HUES64 (cell line): ENCODE measurements around the gene PER2.
"Not testable (repeated sequence)": the region's sequence is repeated elsewhere in the genome, so short reads cannot be mapped to it uniquely, and the experiment has no call there.

Source experiments
- H3K27ac ChIP-seq: 2 replicates; pipeline ENCODE4 v1.7.0; 2013; ENCODE audit warnings: low read depth, low read length, inconsistent platforms
- H3K27me3 ChIP-seq: 2 replicates; pipeline ENCODE4 v1.6.1; 2013; ENCODE audit warnings: mild to moderate bottlenecking, low read length; ENCODE audit not compliant: insufficient read depth
- H3K36me3 ChIP-seq: 2 replicates; pipeline ENCODE4 v1.6.1; 2013; ENCODE audit warnings: mild to moderate bottlenecking, low read length; ENCODE audit not compliant: insufficient read depth
- H3K4me1 ChIP-seq: 2 replicates; pipeline ENCODE4 v1.6.1; 2013; ENCODE audit warnings: mild to moderate bottlenecking, low read length, moderate library complexity; ENCODE audit not compliant: insufficient read depth
- H3K4me3 ChIP-seq: 2 replicates; pipeline ENCODE4 v1.5.1; 2013; ENCODE audit warnings: mild to moderate bottlenecking, low read length, moderate library complexity
- H3K9ac ChIP-seq: 2 replicates; pipeline ENCODE4 v1.6.1; 2013; ENCODE audit warnings: mild to moderate bottlenecking, low read depth, low read length
- H3K9me3 ChIP-seq: 2 replicates; pipeline ENCODE4 v1.6.1; 2013; ENCODE audit warnings: low read depth, low read length; ENCODE audit not compliant: insufficient read depth
- WGBS: fragments of 150-250, 120-280 bp; methylation state at CpG from one replicate; pipeline ENCODE4 v1.1.7; 2013; ENCODE audit warnings: missing lambda C conversion rate; 5-methylcytosine and 5-hydroxymethylcytosine counted together

Gene PER2

DNA sequence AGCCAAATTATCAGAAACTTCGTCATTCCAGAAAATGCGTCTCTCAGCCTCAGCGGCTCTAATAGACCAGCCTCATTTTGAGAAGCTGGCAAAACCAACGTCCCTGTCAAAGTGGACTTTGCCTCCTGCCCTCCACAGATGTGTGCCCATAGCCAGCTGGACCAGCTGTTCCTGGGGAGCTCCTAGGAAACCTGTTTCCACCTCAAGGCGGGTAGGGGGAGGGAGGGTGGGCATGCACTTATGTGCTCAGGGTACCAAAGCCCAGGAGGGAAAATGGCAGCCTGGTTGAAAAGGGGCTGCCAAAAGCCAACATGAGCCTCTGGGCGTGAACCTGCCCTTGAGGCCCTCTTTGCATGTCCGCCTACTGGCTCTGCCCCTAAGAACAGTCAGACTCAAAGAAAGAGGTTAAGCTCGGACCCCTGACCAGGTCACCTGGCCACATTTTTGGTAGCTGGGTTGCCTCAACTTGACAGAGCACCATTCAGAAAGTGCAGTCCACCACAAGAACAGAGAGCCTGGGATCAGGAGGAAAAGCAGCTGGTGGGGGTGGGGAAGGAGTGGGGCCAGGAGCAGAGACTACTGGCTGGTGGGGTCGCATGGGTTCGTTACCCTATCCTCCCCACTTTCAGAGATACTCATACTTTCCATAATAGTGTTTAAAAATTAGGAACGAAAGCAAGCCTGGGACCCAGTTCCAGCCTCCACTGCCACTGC lies 3.5 kb downstream of the PER2 start:
- no peaks in the 10 kb centered on the region for H3K36me3 ChIP-seq
- WGBS = 89% methylated on average over 11 of the region's 11 CpGs
- no peak overlapping the region for H3K4me3 ChIP-seq
- H3K27ac ChIP-seq = peak overlapping the region; percentile 83; the same call in 1 of the 2 replicates
- H3K9me3 ChIP-seq = no peaks in the 10 kb centered on the region
- peak overlapping the region; percentile 43; the same call in 1 of the 2 replicates for H3K9ac ChIP-seq
- peaks cover 28% of the 10 kb centered on the region for H3K4me1 ChIP-seq
- H3K27me3 ChIP-seq = peaks cover 6% of the 10 kb centered on the region; the same call in 1 of the 2 replicates

DNA sequence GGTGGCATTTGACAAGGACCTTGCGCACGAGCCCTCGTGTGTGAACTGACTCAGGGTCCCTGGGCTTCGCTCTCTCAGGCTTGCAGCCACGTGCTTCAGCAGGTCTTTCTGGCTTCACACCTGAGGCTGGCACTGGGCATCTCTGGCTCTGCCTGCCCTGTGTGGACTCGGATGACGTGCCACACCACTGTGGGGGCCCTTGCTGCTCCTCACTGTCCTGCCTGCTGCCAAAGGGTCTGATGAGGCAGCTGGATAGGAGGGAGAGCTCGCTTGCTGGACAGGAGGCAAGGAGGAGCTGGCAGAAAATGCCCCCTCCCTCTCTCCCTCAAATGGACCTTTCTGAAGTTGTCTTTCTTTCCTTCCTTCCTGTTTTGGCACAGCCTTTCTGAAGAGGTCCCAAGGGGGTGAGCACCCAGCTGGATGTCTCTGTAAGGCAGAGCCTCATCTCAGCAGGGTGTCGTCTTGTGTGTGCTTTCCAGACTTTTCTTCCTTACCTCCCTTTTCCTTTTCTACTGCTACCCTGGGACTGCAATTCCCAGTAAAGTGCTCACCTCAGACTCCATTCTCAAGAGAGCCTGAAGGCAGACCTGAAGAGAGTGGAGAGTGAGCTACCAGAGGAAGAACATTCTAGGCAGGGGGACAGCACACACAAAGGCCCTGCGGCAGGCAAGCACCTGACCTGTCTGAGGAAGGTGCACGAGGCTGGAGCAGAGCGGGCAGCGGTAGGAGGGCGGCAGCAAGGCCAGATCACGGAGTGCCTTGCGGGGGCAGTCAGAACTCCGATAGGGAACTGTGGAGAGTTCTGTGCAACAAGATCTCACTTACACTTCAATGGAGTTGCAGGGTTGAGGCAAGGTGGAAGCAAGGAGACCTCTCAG lies 5.3 kb downstream of the PER2 start:
- WGBS = 94% methylated on average over 17 of the region's 17 CpGs
- Histone ChIP-seq H3K9ac (no peak overlapping the region), H3K4me3 (no peak overlapping the region), H3K27ac (no peak overlapping the region), H3K27me3 (0 out of 2 replicates have a peak, but pooled peaks cover 3% of the 10 kb centered on the region), H3K9me3 (no peaks in the 10 kb centered on the region), H3K36me3 (no peaks in the 10 kb centered on the region), H3K4me1 (peaks cover 23% of the 10 kb centered on the region)

DNA sequence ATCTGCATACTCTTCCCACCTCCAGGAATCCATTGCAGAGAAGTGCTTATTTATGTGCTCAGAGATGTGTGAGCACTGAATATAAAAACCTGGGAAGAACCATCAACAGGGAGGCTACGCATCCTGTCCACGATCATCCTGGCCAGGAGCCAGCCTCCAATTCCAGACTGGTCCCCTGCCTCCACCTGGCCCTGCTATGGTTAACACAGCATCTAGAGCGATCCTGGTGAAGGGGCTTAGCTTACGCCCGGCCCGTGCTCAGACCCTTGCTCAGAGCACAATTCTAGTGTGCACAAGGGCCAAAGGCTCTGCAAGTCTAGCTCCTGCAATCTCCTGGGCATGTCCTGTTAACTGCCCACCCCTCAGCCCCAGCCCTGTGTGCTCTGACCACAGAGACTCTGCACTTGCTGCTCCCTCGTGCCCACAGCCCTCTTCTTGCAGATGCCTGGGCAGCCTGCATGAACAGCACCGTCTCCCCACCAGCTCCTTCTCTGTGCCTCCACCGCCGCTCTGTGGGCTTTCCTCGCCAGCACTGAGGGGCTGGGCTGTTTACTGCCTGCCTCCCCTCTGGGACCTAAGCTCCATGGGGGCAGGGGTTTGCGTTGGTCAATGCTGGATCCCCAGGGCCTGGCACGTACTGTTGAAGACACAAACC lies 6.5 kb downstream of the PER2 start:
- H3K4me3 ChIP-seq = no peak overlapping the region
- H3K4me1 ChIP-seq = peaks cover 17% of the 10 kb centered on the region
- 93% methylated on average over 13 of the region's 13 CpGs for WGBS
- H3K27ac ChIP-seq = no peak overlapping the region
- H3K9ac ChIP-seq = no peak overlapping the region
- no peaks in the 10 kb centered on the region for H3K9me3 ChIP-seq
- H3K36me3 ChIP-seq = peaks cover 2% of the 10 kb centered on the region
- no peaks in the 10 kb centered on the region for H3K27me3 ChIP-seq

DNA sequence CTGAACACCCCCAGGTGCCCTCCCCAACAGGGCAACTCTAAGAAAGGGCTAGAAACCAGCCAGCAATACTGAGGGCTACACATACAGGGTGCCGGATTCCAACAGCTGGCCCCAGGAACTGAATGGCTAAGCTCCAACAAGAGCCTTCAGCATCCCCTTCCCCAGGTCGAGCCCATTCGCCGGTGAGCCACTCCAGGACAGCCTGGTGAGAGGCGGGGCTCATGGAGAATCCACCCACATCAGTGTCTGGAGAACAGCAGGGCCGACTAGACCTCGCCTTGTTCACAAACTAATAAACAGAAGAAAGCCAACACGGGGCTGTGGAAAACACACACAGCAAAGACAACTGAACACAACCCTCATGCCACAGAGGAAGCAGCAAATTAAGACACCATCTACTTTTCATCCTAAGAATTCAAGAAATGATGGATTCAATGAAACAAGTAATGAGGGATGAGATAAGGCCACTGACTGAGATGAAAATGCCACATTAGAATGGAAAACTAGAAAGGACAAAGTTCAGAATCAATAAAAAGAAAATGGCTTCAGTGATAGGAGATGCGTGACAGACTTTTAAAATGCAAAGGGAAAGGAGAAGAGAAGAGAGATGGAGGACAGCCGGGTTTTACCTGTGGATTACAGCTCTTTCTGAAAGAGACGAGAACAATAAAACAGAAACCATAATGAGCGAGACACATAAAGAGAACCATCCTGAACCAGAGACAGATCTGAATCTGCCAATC lies 8.2 kb downstream of the PER2 start:
- Histone ChIP-seq H3K9ac (no peak overlapping the region), H3K27me3 (no peaks in the 10 kb centered on the region), H3K4me1 (peaks cover 2% of the 10 kb centered on the region; the same call in 1 of the 2 replicates), H3K9me3 (no peaks in the 10 kb centered on the region), H3K36me3 (peaks cover 14% of the 10 kb centered on the region), H3K4me3 (no peak overlapping the region), H3K27ac (no peak overlapping the region)
- WGBS = 86% methylated on average over 12 of the region's 12 CpGs

DNA sequence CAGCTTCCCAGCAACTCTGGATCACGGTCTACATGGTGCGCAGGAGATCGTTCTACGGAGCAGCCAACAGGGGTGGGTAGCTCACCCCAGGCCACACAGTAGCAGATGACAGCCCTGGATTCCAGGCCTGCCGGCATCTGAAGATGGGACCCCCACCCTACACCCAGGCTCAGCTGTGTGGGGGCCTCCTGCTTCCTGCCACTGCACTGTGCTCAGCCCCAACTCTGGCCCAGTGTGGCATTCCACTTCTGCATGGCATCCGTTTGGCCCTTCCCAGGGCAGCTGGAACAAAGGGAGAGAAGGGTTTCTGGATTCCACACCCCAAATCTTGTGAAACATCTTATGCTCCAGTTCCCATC lies 9.1 kb downstream of the PER2 start:
- Histone ChIP-seq H3K4me3 (no peak overlapping the region), H3K9me3 (no peaks in the 10 kb centered on the region), H3K27ac (no peak overlapping the region), H3K4me1 (no peaks in the 10 kb centered on the region), H3K36me3 (peaks cover 20% of the 10 kb centered on the region), H3K27me3 (no peaks in the 10 kb centered on the region), H3K9ac (no peak overlapping the region)
- WGBS = 90% methylated on average over 6 of the region's 6 CpGs

DNA sequence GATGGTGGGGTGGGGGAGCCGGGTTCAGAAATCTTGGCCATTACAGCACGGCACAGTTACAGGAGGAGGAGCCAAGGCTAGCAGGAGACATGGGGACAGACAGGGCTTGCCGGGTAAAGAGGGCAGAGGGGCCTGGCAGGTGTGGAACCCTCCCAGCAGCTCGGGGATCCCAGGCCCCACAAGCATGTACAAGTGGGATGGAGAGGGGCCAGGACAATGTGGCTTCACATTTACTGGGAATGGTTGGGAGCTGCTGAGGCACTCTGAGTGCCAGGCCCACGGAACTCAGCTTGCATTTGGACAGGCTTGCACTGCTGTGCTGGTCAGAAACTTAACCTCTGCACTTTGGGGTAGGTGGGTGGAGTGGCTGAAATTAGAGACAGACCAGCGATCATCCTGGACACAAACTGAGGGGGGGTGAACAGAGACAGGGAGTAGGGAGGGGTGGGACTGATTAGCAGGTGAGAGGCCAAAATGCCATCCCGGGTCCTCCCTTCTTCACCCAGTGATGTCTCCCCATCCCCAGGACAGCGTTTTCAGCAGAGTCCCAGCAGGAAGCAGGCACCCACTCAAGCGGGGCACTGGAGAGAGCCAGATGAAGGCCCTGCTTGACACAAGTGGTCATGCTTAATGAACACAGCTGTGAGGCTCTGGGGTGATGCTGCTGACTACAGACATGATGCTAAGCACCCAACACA lies 9.6 kb downstream of the PER2 start:
- WGBS = 91% methylated on average over 9 of the region's 9 CpGs
- no peaks in the 10 kb centered on the region for H3K9me3 ChIP-seq
- H3K4me1 ChIP-seq = no peaks in the 10 kb centered on the region
- no peaks in the 10 kb centered on the region for H3K27me3 ChIP-seq
- no peak overlapping the region for H3K27ac ChIP-seq
- no peak overlapping the region for H3K4me3 ChIP-seq
- H3K9ac ChIP-seq = no peak overlapping the region
- peaks cover 23% of the 10 kb centered on the region for H3K36me3 ChIP-seq

DNA sequence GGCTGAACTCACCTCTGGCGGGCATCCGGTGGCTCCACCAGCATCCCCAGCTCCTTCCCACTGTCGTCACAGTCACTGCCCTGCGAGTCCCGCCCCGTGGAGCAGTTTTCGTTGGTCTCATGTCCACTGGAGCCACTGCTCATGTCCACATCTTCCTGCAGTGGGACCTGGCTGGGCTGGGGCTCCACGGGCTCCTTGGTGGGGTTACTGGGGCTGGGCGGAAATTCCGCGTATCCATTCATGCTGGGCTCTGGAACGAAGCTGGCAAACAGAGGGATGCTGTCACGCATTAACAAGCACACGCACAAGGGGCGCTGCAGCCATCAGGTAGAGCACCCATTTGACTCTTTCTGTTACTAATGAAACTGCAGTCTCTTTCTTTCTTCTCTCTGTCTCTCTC lies 10.7 kb downstream of the PER2 start:
- Histone ChIP-seq H3K4me1 (no peaks in the 10 kb centered on the region), H3K27me3 (no peaks in the 10 kb centered on the region), H3K36me3 (peaks cover 27% of the 10 kb centered on the region), H3K27ac (no peak overlapping the region), H3K4me3 (no peak overlapping the region), H3K9ac (no peak overlapping the region), H3K9me3 (no peaks in the 10 kb centered on the region)
- WGBS = 79% methylated on average over 15 of the region's 15 CpGs

DNA sequence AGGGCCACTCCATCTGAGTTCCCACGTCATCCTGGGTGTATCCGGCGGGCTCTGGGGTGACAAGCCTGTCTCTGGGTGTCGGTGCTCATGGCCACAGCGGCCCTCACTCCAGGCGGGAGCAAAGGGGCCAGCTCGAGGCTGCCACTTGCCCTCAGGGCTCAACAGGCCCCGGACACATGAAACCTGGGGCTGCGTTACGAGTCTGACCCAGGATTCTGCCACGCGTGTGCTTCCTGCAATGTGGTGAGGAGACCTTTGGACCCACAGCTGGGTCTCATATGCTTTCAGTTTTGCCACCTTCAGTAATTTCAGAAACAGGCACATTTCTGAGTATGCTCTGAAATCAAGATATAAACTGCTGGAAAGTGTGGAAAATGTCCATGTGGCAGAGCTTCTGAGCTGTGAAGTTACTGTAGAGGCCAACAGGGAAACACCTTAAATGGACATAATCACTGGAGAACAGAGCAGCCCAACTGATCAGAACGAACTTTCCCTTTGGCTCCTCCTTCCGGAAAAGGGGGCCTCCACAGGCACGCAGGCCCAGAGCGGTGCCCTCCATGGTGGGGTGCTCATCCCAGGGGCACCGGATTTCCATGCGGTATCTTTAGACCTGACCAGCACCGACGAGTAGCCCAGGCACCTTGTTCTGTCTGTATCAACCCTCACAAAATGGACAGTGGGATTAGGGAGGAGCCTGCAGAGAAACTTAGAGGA lies 14.1 kb downstream of the PER2 start:
- Histone ChIP-seq H3K27me3 (no peaks in the 10 kb centered on the region), H3K27ac (no peak overlapping the region), H3K9me3 (no peaks in the 10 kb centered on the region), H3K4me1 (no peaks in the 10 kb centered on the region), H3K4me3 (no peak overlapping the region), H3K9ac (no peak overlapping the region), H3K36me3 (peaks cover 31% of the 10 kb centered on the region)
- 95% methylated on average over 20 of the region's 20 CpGs for WGBS

DNA sequence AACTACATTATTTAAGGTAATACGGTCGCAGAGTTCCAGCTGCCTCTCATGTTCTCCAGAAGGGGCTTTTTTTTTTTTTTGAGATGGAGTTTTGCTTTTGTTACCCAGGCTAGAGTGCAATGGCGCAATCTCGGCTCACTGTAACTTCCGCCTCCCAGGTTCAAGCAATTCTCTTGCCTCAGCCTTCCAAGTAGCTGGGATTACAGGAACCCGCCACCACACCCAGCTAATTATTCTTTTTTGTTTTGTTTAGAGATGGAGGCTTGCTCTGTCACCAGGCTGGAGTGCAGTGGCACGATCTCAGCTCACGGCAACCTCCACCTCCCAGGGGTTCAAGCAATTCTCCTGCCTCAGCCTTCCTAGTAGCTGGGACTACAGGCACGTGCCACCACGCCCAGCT lies 15.0 kb downstream of the PER2 start:
- not testable (repeated sequence) for H3K27me3 ChIP-seq, H3K9ac ChIP-seq, H3K9me3 ChIP-seq, H3K4me1 ChIP-seq, H3K27ac ChIP-seq, H3K4me3 ChIP-seq
- WGBS = 99% methylated on average over 7 of the region's 10 CpGs
- H3K36me3 ChIP-seq = peaks cover 31% of the 10 kb centered on the region

DNA sequence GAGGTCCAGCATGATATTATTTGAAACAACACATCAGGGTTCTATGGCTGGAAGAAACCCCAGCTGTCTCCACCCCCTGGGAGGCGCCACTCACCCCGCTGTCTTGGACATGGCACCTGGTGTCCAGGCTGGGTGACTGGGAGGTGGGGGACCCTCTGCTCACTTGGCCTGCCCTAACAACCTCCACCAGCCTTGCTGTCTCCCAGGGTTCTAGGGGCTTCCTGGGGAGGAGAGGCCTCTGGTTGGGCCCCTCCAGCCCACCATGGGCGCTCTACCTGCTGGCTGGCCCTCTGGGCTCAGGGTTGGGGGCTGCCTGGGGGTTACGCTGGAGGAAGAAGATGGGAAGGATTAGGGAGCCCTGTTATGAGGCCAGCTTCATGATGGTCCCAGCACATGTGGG lies 16.3 kb downstream of the PER2 start:
- Histone ChIP-seq H3K9me3 (no peaks in the 10 kb centered on the region), H3K27ac (no peak overlapping the region), H3K4me3 (no peak overlapping the region), H3K9ac (no peak overlapping the region), H3K36me3 (peaks cover 33% of the 10 kb centered on the region), H3K4me1 (no peaks in the 10 kb centered on the region), H3K27me3 (no peaks in the 10 kb centered on the region)
- WGBS = 100% methylated on average over 4 of the region's 4 CpGs
